Measurements from ENCODE around the gene LIPN.

The LIPN gene

DNA sequence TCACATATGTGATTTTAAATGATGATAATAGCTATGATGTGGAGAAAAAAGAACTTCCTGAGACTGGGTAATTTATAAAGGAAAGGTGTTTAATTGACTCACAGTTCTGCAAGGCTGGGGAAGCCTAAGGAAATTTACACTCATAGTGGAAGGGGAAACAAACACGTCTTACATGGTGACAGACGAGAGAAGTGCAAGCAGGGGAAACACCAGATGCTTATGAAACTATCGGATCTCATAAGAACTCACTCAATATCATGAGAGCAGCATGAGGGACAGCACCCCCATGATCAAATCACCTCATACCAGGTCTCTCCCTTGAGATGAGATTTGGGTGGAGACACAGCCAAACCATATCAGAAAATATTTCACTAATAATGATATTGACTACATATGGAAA is 4.1 kb upstream of the LIPN start:
- TF ChIP-seq, protein P1, sequence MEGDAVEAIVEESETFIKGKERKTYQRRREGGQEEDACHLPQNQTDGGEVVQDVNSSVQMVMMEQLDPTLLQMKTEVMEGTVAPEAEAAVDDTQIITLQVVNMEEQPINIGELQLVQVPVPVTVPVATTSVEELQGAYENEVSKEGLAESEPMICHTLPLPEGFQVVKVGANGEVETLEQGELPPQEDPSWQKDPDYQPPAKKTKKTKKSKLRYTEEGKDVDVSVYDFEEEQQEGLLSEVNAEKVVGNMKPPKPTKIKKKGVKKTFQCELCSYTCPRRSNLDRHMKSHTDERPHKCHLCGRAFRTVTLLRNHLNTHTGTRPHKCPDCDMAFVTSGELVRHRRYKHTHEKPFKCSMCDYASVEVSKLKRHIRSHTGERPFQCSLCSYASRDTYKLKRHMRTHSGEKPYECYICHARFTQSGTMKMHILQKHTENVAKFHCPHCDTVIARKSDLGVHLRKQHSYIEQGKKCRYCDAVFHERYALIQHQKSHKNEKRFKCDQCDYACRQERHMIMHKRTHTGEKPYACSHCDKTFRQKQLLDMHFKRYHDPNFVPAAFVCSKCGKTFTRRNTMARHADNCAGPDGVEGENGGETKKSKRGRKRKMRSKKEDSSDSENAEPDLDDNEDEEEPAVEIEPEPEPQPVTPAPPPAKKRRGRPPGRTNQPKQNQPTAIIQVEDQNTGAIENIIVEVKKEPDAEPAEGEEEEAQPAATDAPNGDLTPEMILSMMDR (conservative IDR thresholded peaks at IDR 0.05; ENCODE audit: low read length): no peak
- no peak for DNase-seq (ENCODE audit: low read depth)
- no peak overlapping the region for H3K4me3 ChIP-seq (ENCODE audit: low read length)

DNA sequence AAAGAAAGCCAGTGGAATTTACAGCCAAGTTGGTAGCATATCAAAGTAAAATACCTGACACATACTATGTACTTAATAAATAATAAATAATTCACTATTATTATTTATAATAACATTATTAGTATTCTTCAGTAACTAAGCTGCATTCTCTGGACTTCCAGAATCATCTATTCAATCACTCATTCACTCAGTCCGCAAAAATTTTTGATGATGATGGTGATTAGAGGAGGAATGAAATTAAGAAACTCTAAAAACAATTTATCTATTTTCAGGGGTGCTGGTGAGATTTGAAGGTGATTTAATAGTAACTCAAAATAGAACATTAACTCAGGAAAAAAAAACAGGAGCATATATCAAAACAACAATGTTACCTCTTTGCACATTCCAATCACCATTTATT is 3.2 kb upstream of the LIPN start:
- DNase-seq (ENCODE audit: low read depth): no peak
- TF ChIP-seq, protein P1 (conservative IDR thresholded peaks at IDR 0.05; ENCODE audit: low read length): no peak
- no peak overlapping the region for H3K4me3 ChIP-seq (ENCODE audit: low read length)

DNA sequence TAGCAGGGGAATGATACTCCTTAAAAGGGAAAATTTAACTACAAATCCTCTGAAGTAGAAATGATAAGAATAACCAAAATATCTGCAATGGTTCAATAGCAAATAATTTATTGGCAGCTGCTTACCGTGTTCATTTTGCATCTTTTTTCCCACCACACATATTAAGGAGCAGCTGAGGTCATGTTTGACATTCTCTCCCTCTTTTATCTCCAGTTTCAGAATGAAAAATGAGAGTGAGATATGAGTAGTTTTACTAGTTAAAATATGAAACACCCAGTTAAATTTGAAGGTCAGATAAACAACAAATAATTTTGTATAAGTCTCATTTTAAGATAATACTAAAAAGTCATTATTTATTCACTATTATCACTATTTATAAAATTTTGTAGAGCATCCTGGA is 3.1 kb downstream of the LIPN start:
- TF ChIP-seq, protein P1 (conservative IDR thresholded peaks at IDR 0.05; ENCODE audit: low read length): no peak

DNA sequence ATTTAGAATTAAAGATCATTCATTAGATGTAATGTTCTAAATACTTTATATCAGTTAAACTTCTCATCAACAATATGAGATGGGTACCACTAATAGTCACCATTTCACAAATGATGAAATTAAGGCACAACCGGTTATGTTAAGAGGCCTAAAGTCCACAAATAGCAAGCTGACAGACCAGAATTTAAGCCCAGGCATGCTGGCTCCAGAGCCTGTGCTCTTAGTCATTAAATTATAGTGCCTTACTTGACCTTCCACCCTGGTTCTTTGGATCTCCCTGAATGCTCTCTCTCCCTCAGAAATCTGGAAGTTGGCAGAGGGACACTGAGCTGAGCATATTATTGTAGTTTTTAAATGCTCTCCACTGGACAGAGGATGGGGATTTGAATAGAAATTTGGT is 3.6 kb downstream of the LIPN start:
- TF ChIP-seq, protein P1 (conservative IDR thresholded peaks at IDR 0.05; ENCODE audit: low read length): no peak
- peak; percentile 9 for DNase-seq (ENCODE audit: low read depth)
- no peak overlapping the region for H3K4me3 ChIP-seq (ENCODE audit: low read length)

More for the DNA sequence above, 3.1 kb downstream of the LIPN start:
- H3K4me3 ChIP-seq (ENCODE audit: low read length): no peak overlapping the region
- DNase-seq (ENCODE audit: low read depth): no peak

DNA sequence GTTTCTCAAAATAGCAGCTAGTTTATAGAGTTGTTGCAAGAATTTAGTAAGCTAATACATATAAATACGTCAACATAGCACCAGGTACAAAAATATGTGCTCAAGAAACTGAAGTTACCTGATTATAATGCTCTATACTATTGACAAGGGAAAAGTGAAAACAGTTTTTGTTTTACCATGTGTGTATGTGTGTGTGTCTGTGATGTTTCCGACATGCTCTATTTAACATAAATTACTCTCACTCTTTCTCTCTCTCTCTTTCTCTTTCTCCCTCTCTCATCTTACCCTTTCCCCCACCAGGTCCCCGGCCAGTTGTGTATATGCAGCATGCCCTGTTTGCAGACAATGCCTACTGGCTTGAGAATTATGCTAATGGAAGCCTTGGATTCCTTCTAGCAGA is 4.3 kb downstream of the LIPN start:
- H3K4me3 ChIP-seq (ENCODE audit: low read length): no peak overlapping the region
- TF ChIP-seq, protein P1 (conservative IDR thresholded peaks at IDR 0.05; ENCODE audit: low read length): no peak
- no peak for DNase-seq (ENCODE audit: low read depth)

DNA sequence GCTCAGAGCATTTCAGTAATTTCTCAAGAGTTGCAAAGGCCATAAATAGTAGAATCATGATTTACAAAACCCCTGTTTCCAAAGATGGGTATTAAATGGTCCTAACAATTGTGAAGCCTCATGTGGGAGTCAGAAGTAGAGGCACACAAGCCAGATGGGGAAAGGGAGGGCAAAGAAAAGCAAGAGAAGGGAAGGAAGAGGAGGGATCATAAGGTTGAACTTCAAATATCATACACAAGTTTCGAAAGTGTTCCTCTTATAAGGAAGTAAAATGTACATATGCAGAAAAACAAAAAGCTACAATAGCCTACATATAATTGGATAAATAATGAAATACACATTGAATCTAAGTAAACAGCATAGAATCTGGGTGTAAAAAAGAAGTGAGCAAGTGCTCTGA is 6.0 kb downstream of the LIPN start:
- H3K4me3 ChIP-seq (ENCODE audit: low read length): no peak overlapping the region
- DNase-seq (ENCODE audit: low read depth): no peak
- TF ChIP-seq, protein P1 (conservative IDR thresholded peaks at IDR 0.05; ENCODE audit: low read length): no peak

DNA sequence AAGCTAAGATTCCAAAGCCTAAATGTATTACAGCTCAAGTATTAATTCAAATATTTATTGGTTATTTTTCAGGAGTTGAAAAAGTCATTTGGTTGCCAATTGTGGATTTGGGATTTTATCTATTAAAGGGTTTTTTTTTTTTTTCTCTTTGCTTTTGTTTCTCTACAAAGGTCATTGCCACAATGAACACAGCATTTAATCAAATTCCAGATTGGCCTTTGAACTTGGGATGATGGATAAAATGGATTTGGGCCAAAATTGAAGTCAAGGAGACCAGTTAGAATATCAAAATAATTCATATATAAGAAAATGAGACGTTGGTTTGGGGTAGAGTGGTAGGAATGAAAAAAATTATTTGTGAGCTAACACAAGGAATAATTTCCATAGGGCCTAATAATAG is 9.6 kb downstream of the LIPN start:
- TF ChIP-seq, protein P1 (conservative IDR thresholded peaks at IDR 0.05; ENCODE audit: low read length): no peak
- DNase-seq (ENCODE audit: low read depth): no peak
- no peak overlapping the region for H3K4me3 ChIP-seq (ENCODE audit: low read length)

All from AG10803 (cell line).